Osteocyte (in vitro differentiated cells): ENCODE data around the gene KCNJ3. TPM values are rescaled to one million over a fixed set of nuclear protein-coding genes. Genes with fewer than 3 reads are reported as not detected.

Experiments used
- DNase-seq: peaks from one replicate; pipeline ENCODE4 v3.0.0; 2021; ENCODE audit warnings: mixed read lengths; ENCODE audit not compliant: unreplicated experiment; ENCODE audit errors: extremely low spot score
- H3K27ac Mint-ChIP-seq: one replicate; pipeline ENCODE4 v1.8.0; 2021; ENCODE audit warnings: mild to moderate bottlenecking, mixed read lengths; ENCODE audit not compliant: unreplicated experiment
- H3K27me3 Mint-ChIP-seq: one replicate; pipeline ENCODE4 v1.8.0; 2021; ENCODE audit warnings: mixed read lengths; ENCODE audit not compliant: unreplicated experiment
- H3K36me3 Mint-ChIP-seq: one replicate; pipeline ENCODE4 v1.8.0; 2021; ENCODE audit warnings: mixed read lengths; ENCODE audit not compliant: unreplicated experiment
- H3K4me1 Mint-ChIP-seq: one replicate; pipeline ENCODE4 v1.8.0; 2021; ENCODE audit warnings: mixed read lengths; ENCODE audit not compliant: unreplicated experiment
- H3K4me3 Mint-ChIP-seq: one replicate; pipeline ENCODE4 v1.8.0; 2021; ENCODE audit warnings: mild to moderate bottlenecking, moderate library complexity, mixed read lengths; ENCODE audit not compliant: unreplicated experiment
- H3K9me3 Mint-ChIP-seq: one replicate; pipeline ENCODE4 v1.8.0; 2021; ENCODE audit warnings: mixed read lengths; ENCODE audit not compliant: unreplicated experiment
- CTCF ChIP-seq: fragments of 200-600 bp; sonication (generic); IDR thresholded peaks from 2 replicates; pipeline ENCODE4 v1.5.0; 2021; ENCODE audit warnings: antibody characterized with exemption, mild to moderate bottlenecking, moderate library complexity
- total RNA-seq: library from RNA; stranded (reverse); gene quantifications from 2 replicates; pipeline ENCODE4 v1.2.1, GENCODE V29; 2021

KCNJ3 gene
- total RNA-seq, 1 donor from 2014 or later: not detected

- Mint-ChIP-seq H3K27me3 (peaks cover 8% of the 10 kb centered on the region), H3K4me1 (no peaks in the 10 kb centered on the region), H3K36me3 (no peaks in the 10 kb centered on the region), H3K27ac (no peak overlapping the region), H3K4me3 (no peak overlapping the region), H3K9me3 (no peaks in the 10 kb centered on the region)
- no peak for DNase-seq
- no peak for TF ChIP-seq CTCF
Measured at GRCh38 chr2:154740361-154740760, 41.9 kb downstream of the KCNJ3 start.

DNA sequence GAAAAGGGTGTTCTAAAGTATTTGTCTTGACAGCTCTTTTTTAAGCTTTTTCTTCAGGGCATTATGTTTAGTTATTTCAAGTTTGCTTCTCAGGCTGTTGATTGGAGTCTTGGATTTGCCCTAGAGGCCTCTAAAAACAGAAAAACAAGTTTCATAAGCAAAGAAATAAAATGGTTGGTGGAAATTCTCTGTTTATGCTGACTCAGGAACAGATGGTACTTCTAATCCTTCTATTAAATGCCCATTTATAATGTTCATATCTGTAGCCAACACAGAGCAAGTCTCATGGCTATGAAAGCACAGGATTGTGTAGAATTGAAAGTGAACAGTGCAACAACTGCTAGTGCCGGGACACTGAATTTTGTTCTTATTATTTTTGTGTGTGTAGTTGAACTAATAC is 60.4 kb downstream of the KCNJ3 start:
- Mint-ChIP-seq H3K4me1 (no peaks in the 10 kb centered on the region), H3K9me3 (no peaks in the 10 kb centered on the region), H3K27me3 (no peaks in the 10 kb centered on the region), H3K4me3 (no peak overlapping the region), H3K27ac (no peak overlapping the region), H3K36me3 (no peaks in the 10 kb centered on the region)
- no peak for DNase-seq
- no peak for TF ChIP-seq CTCF

- no peak overlapping the region for H3K27ac Mint-ChIP-seq
Measured at GRCh38 chr2:154762638-154763037, 64.1 kb downstream of the KCNJ3 start.

DNA sequence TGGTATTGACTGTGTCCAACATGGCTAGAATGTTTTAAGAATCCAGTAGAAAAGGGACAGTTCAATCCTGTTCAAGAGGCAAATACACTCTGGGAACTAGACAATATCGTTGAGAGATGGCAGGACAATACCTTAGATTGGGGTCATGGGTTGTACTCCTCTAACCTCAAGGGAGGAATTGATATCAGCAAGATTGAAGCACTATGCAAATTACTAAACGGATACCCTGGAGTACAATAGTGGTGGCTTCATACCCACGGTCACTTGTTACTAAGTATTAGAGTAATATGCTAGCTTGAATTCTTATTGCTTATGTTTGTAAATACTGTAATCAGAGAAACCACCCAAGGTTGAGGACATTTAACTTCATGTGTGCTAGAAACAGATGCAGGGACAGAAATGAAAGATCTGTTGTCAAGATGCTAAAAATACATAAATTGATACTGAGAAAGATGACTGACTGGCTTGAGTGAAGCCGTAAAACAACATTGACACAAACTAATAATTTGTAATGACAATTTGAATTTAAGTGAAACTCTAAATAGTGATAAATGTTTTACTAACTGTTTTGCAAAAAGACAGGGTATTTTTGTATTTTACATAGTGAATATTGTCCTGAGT is 73.3 kb downstream of the KCNJ3 start:
- DNase-seq: no peak
- H3K27ac Mint-ChIP-seq: no peak overlapping the region
- no peak overlapping the region for H3K4me3 Mint-ChIP-seq
- no peaks in the 10 kb centered on the region for H3K4me1 Mint-ChIP-seq
- no peak for TF ChIP-seq CTCF
- H3K9me3 Mint-ChIP-seq: peaks cover 9% of the 10 kb centered on the region
- no peaks in the 10 kb centered on the region for H3K27me3 Mint-ChIP-seq
- no peaks in the 10 kb centered on the region for H3K36me3 Mint-ChIP-seq

More at GRCh38 chr2:154762638-154763037, 64.1 kb downstream of the KCNJ3 start:
- Mint-ChIP-seq H3K9me3 (no peaks in the 10 kb centered on the region), H3K4me3 (no peak overlapping the region), H3K27me3 (no peaks in the 10 kb centered on the region), H3K4me1 (no peaks in the 10 kb centered on the region), H3K36me3 (no peaks in the 10 kb centered on the region)
- no peak for DNase-seq
- no peak for TF ChIP-seq CTCF

DNA sequence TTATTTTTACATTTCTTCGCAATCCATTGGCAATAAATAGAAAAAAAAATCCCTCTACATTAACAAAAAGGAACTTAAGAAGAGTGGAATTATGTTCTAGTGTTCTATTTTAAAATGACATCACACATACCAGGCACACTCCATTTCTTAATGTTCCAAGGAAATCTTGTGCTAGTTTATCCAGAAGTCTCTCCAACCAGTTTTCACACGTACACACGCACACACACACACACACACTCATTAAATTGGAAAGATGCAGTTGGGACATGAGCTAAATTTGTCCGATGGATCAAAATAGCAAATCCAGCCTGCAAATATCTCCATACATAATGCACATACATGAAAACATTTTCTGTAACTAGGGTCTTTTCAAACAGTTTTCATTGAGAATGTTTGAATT is 78.3 kb downstream of the KCNJ3 start:
- no peak for DNase-seq
- Mint-ChIP-seq H3K27ac (no peak overlapping the region), H3K36me3 (no peaks in the 10 kb centered on the region), H3K9me3 (no peaks in the 10 kb centered on the region), H3K4me3 (no peak overlapping the region), H3K4me1 (no peaks in the 10 kb centered on the region), H3K27me3 (peaks cover 2% of the 10 kb centered on the region)
- no peak for TF ChIP-seq CTCF
